Upper lobe of right lung (tissue), 1 donor: Measurements from ENCODE around the gene SSBP4. TPM values are rescaled to one million over a fixed set of nuclear protein-coding genes. Genes with fewer than 3 reads are reported as not detected.
A peak's percentile ranks its signal among the peaks of the same experiment; 100 is the strongest.

Experiments used
- ATAC-seq: fragments of 200-7000 bp; cut with Tn5 transposase; one replicate; pipeline ENCODE4 v1.9.1; 2020; ENCODE audit warnings: mild to moderate bottlenecking, moderate library complexity
- DNase-seq: peaks from one replicate; pipeline ENCODE4 v3.0.0-alpha.2; 2020
- H3K27ac ChIP-seq: fragments of 200-600 bp; one replicate; pipeline ENCODE4 v1.8.0; 2022
- H3K27me3 ChIP-seq: fragments of 200-600 bp; one replicate; pipeline ENCODE4 v1.8.0; 2022; ENCODE audit warnings: mild to moderate bottlenecking
- H3K36me3 ChIP-seq: fragments of 200-600 bp; one replicate; pipeline ENCODE4 v1.8.0; 2022
- H3K4me1 ChIP-seq: fragments of 200-600 bp; one replicate; pipeline ENCODE4 v1.8.0; 2022
- H3K4me3 ChIP-seq: fragments of 200-600 bp; one replicate; pipeline ENCODE4 v1.8.0; 2022; ENCODE audit warnings: mild to moderate bottlenecking
- H3K9me3 ChIP-seq: fragments of 200-600 bp; one replicate; pipeline ENCODE4 v1.8.0; 2022
- CTCF ChIP-seq: fragments of 200-600 bp; IDR thresholded peaks from one replicate; pipeline ENCODE4 v1.8.0; 2022; ENCODE audit warnings: antibody characterized with exemption
- intact Hi-C: fragments of 100-400 bp; cut with DNase I; formaldehyde crosslinking; loops from one replicate; pipeline ENCODE4 v1.11.0; 2022
- total RNA-seq: library from RNA; stranded (reverse); fragmentation: NEBNext Ultra II Directional; extraction: Animal tissue kit (Norgen Biotek cat#: 25700); gene quantifications from one replicate; pipeline ENCODE4 v1.2.1, GENCODE V29; 2021
- donor health status: DM: no; HTN: yes; CAD: no; lungs with severe emphysema.

Gene SSBP4
- total RNA-seq, 1 donor from 2014 or later = 57.3 TPM

- Histone ChIP-seq H3K4me1 (peaks cover 25% of the 10 kb centered on the region), H3K36me3 (no peaks in the 10 kb centered on the region), H3K27me3 (no peaks in the 10 kb centered on the region), H3K27ac (no peak overlapping the region), H3K4me3 (peak overlapping the region; percentile 63), H3K9me3 (no peaks in the 10 kb centered on the region)
- intact Hi-C loops = no loop called here
- DNase-seq = no peak
- no peak for ATAC-seq
- TF ChIP-seq CTCF = no peak
Measured at GRCh38 chr19:18435842-18436670, 16.9 kb downstream of the SSBP4 start.

DNA sequence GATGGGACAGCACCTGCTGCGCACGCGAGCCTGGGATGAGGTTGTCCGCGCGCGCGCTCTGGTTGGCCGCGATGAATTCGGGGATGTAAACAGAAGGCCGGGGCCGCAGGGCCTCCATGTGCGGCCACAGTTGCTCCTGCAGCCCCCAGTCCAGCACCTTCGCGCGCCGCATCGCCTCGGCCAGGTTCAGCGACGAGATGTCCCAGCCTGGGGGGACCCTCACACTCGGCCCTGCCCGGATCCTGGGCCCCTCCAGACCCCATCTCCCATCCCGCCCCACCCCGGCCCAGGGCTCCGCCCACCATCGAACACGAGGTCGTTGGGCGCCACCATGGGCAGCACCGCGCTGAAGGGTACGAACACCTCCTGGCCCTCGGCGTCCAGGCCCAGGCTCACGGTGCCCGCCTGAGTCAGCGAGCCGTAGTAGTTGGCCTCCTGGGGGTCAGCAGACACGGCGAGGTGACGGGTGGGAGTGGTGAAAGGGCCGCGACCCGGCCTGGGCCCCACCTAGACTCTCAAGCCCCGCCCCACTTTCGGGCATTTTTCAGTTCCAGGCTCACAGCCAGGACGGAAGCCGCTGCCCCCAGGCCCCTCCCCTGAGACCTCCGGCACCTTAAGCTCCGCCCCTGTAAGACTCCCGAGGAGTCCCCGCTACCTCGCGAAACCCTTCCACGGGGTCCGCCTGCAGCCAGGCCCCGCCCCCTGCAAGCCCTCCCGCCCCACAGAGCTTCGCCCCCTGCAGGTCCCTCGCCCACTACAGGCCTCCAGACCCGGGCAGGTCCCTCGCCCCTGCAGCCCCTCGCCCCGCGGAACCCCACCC, 17.7 kb downstream of the SSBP4 start:
- intact Hi-C loops = no loop called here
- no peak for TF ChIP-seq CTCF
- peak; percentile 81 for DNase-seq
- Histone ChIP-seq H3K27ac (no peak overlapping the region), H3K4me3 (peak overlapping the region; percentile 63), H3K36me3 (no peaks in the 10 kb centered on the region), H3K27me3 (no peaks in the 10 kb centered on the region), H3K4me1 (peaks cover 25% of the 10 kb centered on the region), H3K9me3 (no peaks in the 10 kb centered on the region)
- ATAC-seq = peak; percentile 59

- no peaks in the 10 kb centered on the region for H3K36me3 ChIP-seq
- H3K4me1 ChIP-seq = peaks cover 25% of the 10 kb centered on the region
- intact Hi-C loops = no loop called here
- no peaks in the 10 kb centered on the region for H3K27me3 ChIP-seq
- peak within 1 kb of the TSS; percentile 58 for H3K27ac ChIP-seq
- no peak for TF ChIP-seq CTCF
- ATAC-seq (peak; percentile 21), DNase-seq (peak; percentile 82)
- peak within 1 kb of the TSS; percentile 63 for H3K4me3 ChIP-seq
- no peaks in the 10 kb centered on the region for H3K9me3 ChIP-seq
Measured at GRCh38 chr19:18437491-18438330, 18.5 kb downstream of the SSBP4 start, which contains the start of gene ISYNA1. TSS of gene ISYNA1 (minus strand) at chr19:18438133. CDS start at chr19:18437979, 154 bp downstream.

GRCh38 chr19:18438331-18439024, 19.3 kb downstream of the SSBP4 start:
- Histone ChIP-seq H3K27ac (peak overlapping the region; percentile 58), H3K9me3 (no peaks in the 10 kb centered on the region), H3K27me3 (no peaks in the 10 kb centered on the region), H3K36me3 (peaks cover 8% of the 10 kb centered on the region), H3K4me3 (peak overlapping the region; percentile 63), H3K4me1 (peaks cover 19% of the 10 kb centered on the region)
- intact Hi-C loops = no loop called here
- DNase-seq = no peak
- TF ChIP-seq CTCF = no peak
- ATAC-seq = no peak
